Measurements from ENCODE around the gene LRP5.

Gene LRP5

DNA sequence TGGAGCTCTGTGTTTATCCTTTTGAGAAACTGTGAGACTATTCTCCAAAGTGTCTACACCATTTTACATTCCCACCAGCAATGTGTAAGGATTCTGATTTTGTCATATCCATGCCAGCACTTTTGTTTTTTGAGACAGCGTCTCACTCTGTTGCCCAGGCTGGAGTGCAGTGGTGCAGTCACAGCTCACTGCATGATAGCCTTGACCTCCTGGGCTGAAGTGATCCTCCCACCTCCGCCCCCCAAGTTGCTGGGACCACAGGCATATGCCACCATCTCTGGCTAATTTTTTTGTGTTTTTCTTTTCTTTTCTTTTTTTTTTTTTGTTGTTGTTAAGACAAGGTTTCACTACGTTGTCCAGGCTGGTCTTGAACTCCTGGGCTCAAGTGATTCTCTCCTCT, 183.5 kb downstream of the LRP5 start:
- Histone ChIP-seq H3K9me2 (replicated peaks; ENCODE audit: control insufficient read depth, low read length) (no peaks in the 10 kb centered on the region), H4K20me1 (ENCODE audit: control insufficient read depth, insufficient read depth, low read depth, low read length) (peaks cover 60% of the 10 kb centered on the region), H3F3A (ENCODE audit: control insufficient read depth, insufficient read depth) (peaks cover 10% of the 10 kb centered on the region), H3K4me1 (ENCODE audit: control insufficient read depth, low read length) (peaks cover 76% of the 10 kb centered on the region), H3K36me3 (ENCODE audit: control insufficient read depth, low read length) (peaks cover 5% of the 10 kb centered on the region; the same call in 1 of the 2 replicates), H3K27me3 (ENCODE audit: control insufficient read depth, low read length) (no peaks in the 10 kb centered on the region), H3K27ac (ENCODE audit: low read depth, low read length) (no peak overlapping the region), H3K79me2 (ENCODE audit: control insufficient read depth, low read length) (peaks cover 98% of the 10 kb centered on the region), H3K4me3 (ENCODE audit: low read length) (no peak overlapping the region), H3K9me3 (ENCODE audit: control insufficient read depth, insufficient read depth, low read length) (no peaks in the 10 kb centered on the region), H3K4me2 (ENCODE audit: low read length) (peak overlapping the region; percentile 39)
- no peak for TF ChIP-seq CTCF (IDR thresholded peaks at IDR 0.05; ENCODE audit: low read depth, low read length, poor library complexity, severe bottlenecking)
- no peak for TF ChIP-seq EZH2phosphoT487 (IDR thresholded peaks at IDR 0.05; ENCODE audit: borderline replicate concordance, low read length)

- Histone ChIP-seq H3K4me2 (ENCODE audit: low read length) (peak overlapping the region; percentile 43), H3K27ac (ENCODE audit: low read depth, low read length) (no peak overlapping the region), H3K4me1 (ENCODE audit: control insufficient read depth, low read length) (peaks cover 75% of the 10 kb centered on the region)
Observed at GRCh38 chr11:68497761-68498160, 185.4 kb downstream of the LRP5 start.

DNA sequence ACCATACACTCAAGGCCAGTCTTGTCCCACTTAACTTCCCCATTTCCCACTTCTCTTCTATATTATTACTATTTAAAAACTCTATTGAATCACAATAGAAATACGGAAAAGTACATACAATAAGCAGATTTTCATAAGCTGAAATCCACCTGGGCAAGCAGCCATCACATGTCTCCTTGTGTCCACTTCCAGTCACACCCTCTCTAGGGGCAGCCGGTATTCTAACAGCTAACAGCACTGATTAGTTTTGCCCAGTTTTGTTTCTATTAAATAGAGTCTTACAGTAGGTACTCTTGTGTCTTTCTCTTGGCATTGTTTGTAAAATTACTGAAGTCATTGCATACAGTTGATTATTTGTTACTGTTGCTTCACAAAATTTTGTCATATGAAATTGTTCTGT, 185.9 kb downstream of the LRP5 start:
- Histone ChIP-seq H3K27ac (ENCODE audit: low read depth, low read length) (no peak overlapping the region), H3K79me2 (ENCODE audit: control insufficient read depth, low read length) (peaks cover 98% of the 10 kb centered on the region), H4K20me1 (ENCODE audit: control insufficient read depth, insufficient read depth, low read depth, low read length) (peaks cover 60% of the 10 kb centered on the region), H3K9me3 (ENCODE audit: control insufficient read depth, insufficient read depth, low read length) (no peaks in the 10 kb centered on the region), H3K27me3 (ENCODE audit: control insufficient read depth, low read length) (no peaks in the 10 kb centered on the region), H3F3A (ENCODE audit: control insufficient read depth, insufficient read depth) (peaks cover 10% of the 10 kb centered on the region), H3K9me2 (replicated peaks; ENCODE audit: control insufficient read depth, low read length) (no peaks in the 10 kb centered on the region), H3K4me1 (ENCODE audit: control insufficient read depth, low read length) (peaks cover 73% of the 10 kb centered on the region), H3K4me3 (ENCODE audit: low read length) (peak overlapping the region; percentile 28), H3K4me2 (ENCODE audit: low read length) (peak overlapping the region; percentile 43), H3K36me3 (ENCODE audit: control insufficient read depth, low read length) (peaks cover 10% of the 10 kb centered on the region; the same call in 1 of the 2 replicates)
- TF ChIP-seq CTCF (IDR thresholded peaks at IDR 0.05; ENCODE audit: low read depth, low read length, poor library complexity, severe bottlenecking): no peak
- TF ChIP-seq EZH2phosphoT487 (IDR thresholded peaks at IDR 0.05; ENCODE audit: borderline replicate concordance, low read length): no peak

More at GRCh38 chr11:68497761-68498160, 185.4 kb downstream of the LRP5 start:
- H3K4me3 ChIP-seq (ENCODE audit: low read length): peak overlapping the region; percentile 14; the same call in 1 of the 2 replicates
- peaks cover 98% of the 10 kb centered on the region for H3K79me2 ChIP-seq (ENCODE audit: control insufficient read depth, low read length)
- H3K9me3 ChIP-seq (ENCODE audit: control insufficient read depth, insufficient read depth, low read length): no peaks in the 10 kb centered on the region
- TF ChIP-seq EZH2phosphoT487 (IDR thresholded peaks at IDR 0.05; ENCODE audit: borderline replicate concordance, low read length) (no peak), CTCF (IDR thresholded peaks at IDR 0.05; ENCODE audit: low read depth, low read length, poor library complexity, severe bottlenecking) (no peak)
- no peaks in the 10 kb centered on the region for H3K27me3 ChIP-seq (ENCODE audit: control insufficient read depth, low read length)
- H3K36me3 ChIP-seq (ENCODE audit: control insufficient read depth, low read length): peaks cover 9% of the 10 kb centered on the region; the same call in 1 of the 2 replicates
- H3K9me2 ChIP-seq (replicated peaks; ENCODE audit: control insufficient read depth, low read length): no peaks in the 10 kb centered on the region
- H4K20me1 ChIP-seq (ENCODE audit: control insufficient read depth, insufficient read depth, low read depth, low read length): peaks cover 58% of the 10 kb centered on the region
- peaks cover 10% of the 10 kb centered on the region for H3F3A ChIP-seq (ENCODE audit: control insufficient read depth, insufficient read depth)
